GM18909 (cell line): ENCODE measurements around the gene GREM2.

Experiments used
- ATAC-seq: cut with Tn5 transposase; IDR thresholded peaks from one replicate; pipeline ENCODE4 v1.9.1; 2021; ENCODE audit warnings: mild to moderate bottlenecking; ENCODE audit not compliant: unreplicated experiment, poor library complexity

The GREM2 gene

DNA sequence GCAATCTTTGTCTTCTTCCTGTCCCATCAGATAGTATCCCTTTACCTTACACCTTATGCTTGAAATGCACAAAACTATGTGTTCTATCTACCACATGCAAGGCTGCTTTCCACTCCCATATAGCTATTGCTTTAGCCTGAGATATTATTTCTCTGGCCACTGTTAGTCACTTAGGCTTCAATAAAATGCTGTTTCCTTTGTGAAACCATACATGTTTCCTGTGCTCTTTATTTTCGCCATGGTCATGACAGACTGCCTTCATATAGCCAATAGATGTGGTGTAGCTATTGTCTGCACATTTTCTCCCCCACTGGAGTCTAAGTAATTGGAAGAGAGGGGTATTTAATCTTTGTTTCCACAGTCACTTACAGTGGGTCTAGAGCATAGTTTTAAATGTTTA, 108.4 kb downstream of the GREM2 start:
- ATAC-seq: no peak

- ATAC-seq: no peak
Measured at GRCh38 chr1:240503036-240503435, 108.9 kb downstream of the GREM2 start.

DNA sequence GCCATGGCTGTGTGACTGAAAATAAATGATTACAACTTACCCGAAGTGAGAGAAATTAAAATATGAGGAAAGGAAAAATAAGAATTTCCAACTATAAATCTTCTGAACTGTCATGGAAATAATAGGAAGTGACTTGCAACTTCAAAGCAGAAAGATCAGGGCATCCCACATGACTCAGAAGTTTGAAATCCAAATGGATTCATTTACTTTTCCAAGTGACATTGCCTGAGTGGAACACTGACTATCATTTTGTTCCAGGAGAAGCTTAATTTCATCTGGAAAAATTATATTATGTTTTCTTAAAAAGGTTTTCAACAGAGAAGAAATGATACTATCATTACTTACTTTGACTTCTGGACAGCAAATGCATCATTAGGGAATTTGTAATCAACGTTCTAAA, 110.8 kb downstream of the GREM2 start:
- no peak for ATAC-seq

- ATAC-seq: no peak
Measured at GRCh38 chr1:240500647-240501046, 111.3 kb downstream of the GREM2 start.

GRCh38 chr1:240499012-240499411, 112.9 kb downstream of the GREM2 start:
- ATAC-seq: no peak

DNA sequence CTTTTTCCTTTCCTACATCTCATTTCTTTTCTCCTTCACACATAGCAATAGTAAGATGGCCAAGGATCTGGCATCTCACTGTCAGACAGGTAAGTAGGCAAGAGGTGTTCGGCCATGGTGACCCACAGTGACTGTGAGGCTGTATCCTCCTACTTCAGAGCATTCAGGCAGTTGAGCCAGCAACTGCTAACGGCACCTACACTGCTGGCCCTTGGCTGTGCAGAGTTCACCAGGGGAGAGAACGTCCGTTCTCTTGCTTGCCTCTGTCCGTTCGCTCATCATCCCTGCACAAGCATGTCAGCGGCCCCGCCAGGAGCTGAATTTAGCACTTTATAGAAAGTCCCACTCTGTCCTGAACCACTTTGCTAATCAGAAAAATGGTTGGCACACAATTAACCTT, 113.6 kb downstream of the GREM2 start:
- no peak for ATAC-seq

GRCh38 chr1:240497908-240498307, 114.0 kb downstream of the GREM2 start:
- no peak for ATAC-seq

DNA sequence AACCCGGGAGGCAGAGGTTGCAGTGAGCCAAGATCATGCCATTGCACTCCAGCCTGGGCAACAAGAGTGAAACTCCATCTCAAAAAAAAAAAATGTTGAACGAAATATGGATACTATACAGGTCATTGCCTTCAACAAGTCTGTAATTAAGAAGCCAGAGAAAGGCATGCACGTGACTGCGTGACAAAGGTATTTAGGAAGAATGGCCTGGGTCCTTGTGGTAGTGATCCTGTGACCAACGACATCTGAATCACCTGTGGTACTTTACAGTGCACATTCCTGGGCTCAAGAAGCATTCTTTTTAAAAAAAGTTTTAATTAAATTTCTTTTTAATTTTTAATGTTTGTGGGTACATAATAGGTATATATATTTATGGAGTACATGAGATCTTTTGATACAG, 115.0 kb downstream of the GREM2 start:
- ATAC-seq: no peak

GRCh38 chr1:240496356-240496755, 115.6 kb downstream of the GREM2 start:
- ATAC-seq: no peak

DNA sequence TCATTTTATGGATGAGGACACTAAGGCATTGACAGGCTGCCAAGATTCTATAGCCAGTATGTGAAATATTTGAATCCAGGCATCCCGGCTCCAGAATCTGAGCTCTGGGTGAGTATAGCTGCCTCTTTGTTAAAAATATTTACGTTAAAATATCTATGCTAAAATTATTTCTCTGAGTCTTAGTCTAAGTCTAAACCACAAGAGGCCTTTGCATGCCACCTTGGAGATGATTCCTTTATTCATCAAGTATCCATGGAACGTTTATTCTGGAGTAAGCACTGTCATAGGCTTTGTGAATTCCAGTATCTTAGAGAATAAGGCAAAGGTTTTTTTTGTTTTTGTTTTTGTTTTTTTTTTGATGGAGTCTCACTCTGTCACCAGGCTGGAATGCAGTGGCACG, 116.4 kb downstream of the GREM2 start:
- no peak for ATAC-seq

GRCh38 chr1:240492832-240493440, 119.0 kb downstream of the GREM2 start:
- no peak for ATAC-seq

DNA sequence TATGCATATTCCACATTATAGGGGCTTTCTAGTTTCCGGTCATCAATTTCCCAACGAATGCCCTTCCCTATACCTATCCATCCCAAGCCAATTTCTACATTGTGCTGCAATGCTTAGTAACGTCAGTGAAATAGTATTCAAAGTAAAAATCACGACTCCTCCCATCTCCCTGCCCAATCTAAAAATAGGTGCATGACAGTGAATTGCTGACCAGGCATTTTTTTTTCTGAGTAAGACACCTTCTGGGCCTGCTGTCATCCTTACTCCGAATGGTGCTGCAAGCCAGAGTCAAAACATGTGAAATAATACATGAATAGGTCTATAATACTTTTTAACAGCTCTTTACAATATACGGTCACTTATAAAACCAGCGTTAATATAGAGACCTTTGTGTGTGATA, 120.2 kb downstream of the GREM2 start:
- no peak for ATAC-seq

DNA sequence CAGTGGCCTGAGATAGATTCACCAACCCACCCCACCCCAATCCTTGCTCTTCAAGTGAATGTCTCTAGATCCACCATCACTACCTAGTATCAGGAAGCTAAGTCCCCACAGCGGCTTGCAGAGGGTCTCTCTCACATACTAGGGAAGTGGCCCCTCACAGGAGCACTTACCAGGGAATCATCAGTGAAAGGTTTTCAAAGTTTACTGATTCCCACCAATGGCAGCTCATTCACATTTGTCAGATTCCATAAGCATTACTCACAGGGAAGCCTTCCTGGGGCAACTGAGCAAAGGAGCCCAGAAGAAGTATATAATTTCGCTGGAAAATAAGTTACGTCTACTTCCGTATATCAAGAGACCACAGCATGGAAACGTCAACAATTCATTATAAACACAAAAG, 120.8 kb downstream of the GREM2 start:
- no peak for ATAC-seq

DNA sequence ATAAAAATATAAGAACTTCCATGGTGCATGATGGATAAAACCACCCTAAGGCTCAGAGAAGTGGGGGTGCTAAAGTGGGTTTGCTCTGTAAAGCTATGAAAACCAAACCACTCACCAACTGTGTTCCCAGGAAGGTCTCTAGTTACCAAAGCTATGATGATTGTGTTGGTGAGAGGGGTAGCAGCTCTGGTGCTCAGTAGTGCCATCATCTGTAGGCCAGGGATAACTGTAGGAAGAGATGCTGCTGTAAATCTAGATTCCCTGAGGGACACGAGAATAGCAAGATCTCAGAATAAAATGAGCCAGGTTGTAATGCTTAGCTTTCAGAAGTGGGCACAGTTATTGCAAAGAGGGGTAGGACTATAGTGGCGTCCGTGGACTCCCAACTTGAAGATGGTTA, 124.5 kb downstream of the GREM2 start:
- ATAC-seq: no peak

GRCh38 chr1:240486611-240487010, 125.3 kb downstream of the GREM2 start:
- ATAC-seq: no peak

GRCh38 chr1:240484804-240485443, 127.0 kb downstream of the GREM2 start:
- ATAC-seq: no peak

DNA sequence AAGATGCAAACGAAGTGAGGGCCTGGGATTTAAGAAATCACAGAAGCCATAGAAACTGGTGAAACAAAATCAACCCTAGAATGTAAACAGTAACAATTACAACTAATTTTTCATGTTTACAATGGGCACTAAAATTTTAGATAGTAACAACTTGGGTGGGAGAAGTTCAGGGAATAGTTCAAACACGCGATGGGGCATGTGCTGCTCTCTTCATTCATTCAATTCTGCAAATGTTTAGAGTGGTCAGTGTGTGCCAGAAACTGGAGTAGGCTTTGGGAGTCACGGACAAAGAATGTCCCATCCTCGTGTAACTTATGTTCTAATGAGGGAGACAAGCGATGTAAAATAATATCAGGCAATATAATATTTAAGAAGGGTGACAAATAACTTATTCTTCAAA, 133.4 kb downstream of the GREM2 start:
- ATAC-seq: no peak

GRCh38 chr1:240475832-240476231, 136.1 kb downstream of the GREM2 start:
- ATAC-seq: no peak

GRCh38 chr1:240474133-240474614, 137.8 kb downstream of the GREM2 start:
- ATAC-seq: peak; percentile 63

GRCh38 chr1:240468656-240469055, 143.3 kb downstream of the GREM2 start:
- ATAC-seq: no peak

GRCh38 chr1:240467895-240468294, 144.1 kb downstream of the GREM2 start:
- no peak for ATAC-seq

DNA sequence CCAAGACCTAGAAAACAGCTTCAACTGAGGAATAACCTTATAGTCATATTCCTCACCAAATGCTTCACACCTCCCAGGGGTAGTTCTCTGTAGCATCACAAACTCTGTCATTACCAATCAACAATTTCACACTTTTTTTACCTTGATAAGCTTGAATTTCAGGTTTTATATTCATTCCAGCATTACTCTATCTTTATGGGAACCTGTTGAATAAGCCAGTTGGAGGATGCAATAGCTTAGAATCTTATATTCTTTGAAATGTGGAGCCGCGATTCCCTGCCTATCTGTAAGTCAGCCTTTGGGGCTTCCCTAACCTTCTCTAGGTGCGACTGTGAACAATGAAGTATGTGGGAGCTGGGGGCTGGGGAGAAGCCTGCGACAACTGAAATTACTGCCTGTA, 145.4 kb downstream of the GREM2 start:
- no peak for ATAC-seq
